ENCODE data around the gene MED16.

- TF ChIP-seq CTCF (IDR thresholded peaks at IDR 0.05; ENCODE audit: insufficient read depth, low read depth, low read length) = no peak
- TF ChIP-seq EZH2 (IDR thresholded peaks at IDR 0.05; ENCODE audit: insufficient read depth, low read length) = no peak
Observed at GRCh38 chr19:834216-834615, 58.8 kb downstream of the MED16 start.

All from astrocyte (in vitro differentiated cells and primary cell).